ENCODE measurements around the gene SKI. TPM values are rescaled to one million over a fixed set of nuclear protein-coding genes. Genes with fewer than 3 reads are reported as not detected.
"Not testable (repeated sequence)": the region's sequence is repeated elsewhere in the genome, so short reads cannot be mapped to it uniquely, and the experiment has no call there.

SKI gene
- total RNA-seq, 1 experiment from 2014 or later, result 13.1 TPM

GRCh38 chr1:2260470-2260869 is 32.4 kb downstream of the SKI start:
- not testable (repeated sequence) for H3K9me3 ChIP-seq (replicated peaks); H3K27me3 ChIP-seq; H3K27ac ChIP-seq; H3K4me1 ChIP-seq; H3K36me3 ChIP-seq; H3K4me3 ChIP-seq; DNase-seq

GRCh38 chr1:2260917-2261316 is 32.8 kb downstream of the SKI start:
- Histone ChIP-seq H3K9me3 (replicated peaks) (no peaks in the 10 kb centered on the region), H3K4me1 (no peaks in the 10 kb centered on the region; the same call in 1 of the 2 replicates), H3K27me3 (no peaks in the 10 kb centered on the region), H3K27ac (no peak overlapping the region), H3K4me3 (no peak overlapping the region), H3K36me3 (no peaks in the 10 kb centered on the region)
- DNase-seq, result no peak

DNA sequence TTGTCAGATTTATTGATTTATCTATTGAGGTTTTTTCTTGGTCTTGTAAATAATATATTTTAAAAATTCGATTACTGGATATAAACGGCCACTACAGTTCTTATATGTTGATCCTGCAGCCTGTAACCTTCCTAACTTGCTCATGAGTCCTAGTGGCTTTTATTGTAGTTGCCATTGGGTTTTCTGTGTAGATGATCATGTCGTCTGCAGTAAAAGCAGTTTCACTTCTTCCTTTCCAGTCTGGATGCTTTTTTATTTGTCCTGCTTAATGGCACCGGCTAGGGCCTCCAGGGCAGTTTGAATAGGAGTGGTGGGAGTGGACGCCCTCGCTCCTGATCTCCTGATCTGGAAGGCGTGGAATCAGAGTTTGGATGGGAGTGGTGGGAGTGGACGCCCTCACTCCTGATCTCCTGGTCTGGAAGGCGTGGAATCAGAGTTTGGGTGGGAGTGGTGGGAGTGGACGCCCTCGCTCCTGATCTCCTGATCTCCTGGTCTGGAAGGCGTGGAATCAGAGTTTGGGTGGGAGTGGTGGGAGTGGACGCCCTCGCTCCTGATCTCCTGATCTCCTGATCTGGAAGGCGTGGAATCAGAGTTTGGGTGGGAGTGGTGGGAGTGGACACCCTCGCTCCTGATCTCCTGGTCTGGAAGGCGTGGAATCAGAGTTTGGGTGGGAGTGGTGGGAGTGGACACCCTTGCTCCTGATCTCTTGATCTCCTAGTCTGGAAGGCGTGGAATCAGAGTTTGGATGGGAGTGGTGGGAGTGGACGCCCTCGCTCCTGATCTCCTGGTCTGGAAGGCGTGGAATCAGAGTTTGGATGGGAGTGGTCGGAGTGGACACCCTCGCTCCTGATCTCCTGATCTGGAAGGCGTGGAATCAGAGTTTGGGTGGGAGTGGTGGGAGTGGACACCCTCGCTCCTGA is 33.6 kb downstream of the SKI start:
- H3K9me3 ChIP-seq (replicated peaks); H3K4me3 ChIP-seq; H3K36me3 ChIP-seq; H3K27me3 ChIP-seq; DNase-seq; H3K27ac ChIP-seq; H3K4me1 ChIP-seq: not testable (repeated sequence)

DNA sequence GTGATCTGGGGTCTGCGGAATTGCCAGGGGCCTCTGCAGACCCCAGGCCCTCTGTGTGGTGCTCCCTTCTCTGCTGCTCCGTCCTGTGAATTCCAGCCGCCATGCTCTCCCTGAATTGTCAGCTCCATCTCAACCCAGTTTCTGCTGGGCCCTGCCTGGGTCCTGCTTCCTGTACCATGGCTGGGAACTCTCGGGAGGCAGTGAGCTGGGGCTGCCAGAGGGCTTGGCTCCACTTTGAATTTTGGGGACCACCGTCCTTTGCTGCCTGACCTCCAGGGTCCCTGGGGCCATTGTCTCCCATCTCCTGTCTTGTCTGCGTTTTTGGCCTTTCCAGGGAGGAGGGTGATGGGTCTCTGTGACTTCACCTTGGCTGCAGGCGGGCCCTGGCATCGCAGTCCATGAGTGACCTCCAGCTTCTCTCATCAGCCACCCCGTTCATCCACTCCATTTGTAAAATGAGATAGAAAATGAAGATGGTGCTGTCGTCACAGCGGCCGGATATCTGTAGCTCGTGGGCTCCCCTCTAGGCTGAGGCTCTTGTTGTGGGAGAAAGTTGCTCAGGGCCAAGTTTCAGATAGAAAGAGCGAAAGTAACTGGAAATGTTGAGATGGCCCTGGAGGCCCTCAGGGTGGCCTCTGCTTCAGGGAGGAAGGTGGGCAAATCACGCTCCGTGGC is 38.3 kb downstream of the SKI start:
- Histone ChIP-seq H3K9me3 (replicated peaks) (no peaks in the 10 kb centered on the region), H3K36me3 (no peaks in the 10 kb centered on the region), H3K4me3 (no peak overlapping the region), H3K4me1 (peaks cover 15% of the 10 kb centered on the region), H3K27me3 (no peaks in the 10 kb centered on the region), H3K27ac (no peak overlapping the region)
- DNase-seq, result no peak

DNA sequence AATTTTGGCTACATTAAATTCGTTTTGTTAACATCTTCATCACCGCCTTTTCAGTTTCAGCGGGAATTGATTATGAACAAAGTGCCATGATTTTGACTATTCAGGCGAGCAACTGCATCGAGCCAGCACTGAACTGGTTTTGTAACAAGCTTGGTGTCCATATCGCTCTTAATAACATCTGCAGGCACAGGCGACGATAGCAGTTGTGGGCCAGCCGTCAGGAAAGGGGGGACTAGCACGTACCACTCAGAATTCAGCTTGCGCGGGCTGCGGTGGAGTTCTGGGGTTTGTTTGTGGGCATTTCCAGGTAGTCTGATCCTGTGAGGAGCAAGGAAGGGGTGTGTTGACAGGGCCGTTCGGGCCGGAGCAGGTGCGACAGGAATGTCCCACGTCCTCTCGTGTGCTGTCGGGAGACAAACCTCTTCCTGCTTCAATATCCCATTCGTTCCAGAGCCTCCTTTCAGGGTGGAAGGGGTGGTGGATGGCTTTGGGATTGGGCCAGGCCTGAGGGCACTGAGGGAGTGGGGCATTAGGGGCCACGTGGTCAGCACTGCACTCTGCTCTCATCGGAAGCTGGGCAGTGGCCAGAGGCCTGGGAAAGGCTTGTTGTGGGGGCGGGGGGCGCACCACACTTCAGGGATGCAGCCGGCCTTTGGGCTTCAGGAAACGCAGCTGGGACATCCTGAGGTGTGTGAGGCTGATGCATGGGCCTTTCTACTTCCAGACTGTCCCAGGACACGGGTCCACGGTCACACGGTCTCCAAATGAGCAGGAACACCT is 39.1 kb downstream of the SKI start:
- DNase-seq, result no peak
- Histone ChIP-seq H3K27me3 (no peaks in the 10 kb centered on the region), H3K9me3 (replicated peaks) (no peaks in the 10 kb centered on the region), H3K4me3 (no peak overlapping the region), H3K36me3 (no peaks in the 10 kb centered on the region), H3K4me1 (peaks cover 23% of the 10 kb centered on the region), H3K27ac (no peak overlapping the region)

GRCh38 chr1:2267862-2268261 is 39.7 kb downstream of the SKI start:
- H3K27ac ChIP-seq, result no peak overlapping the region
- peaks cover 26% of the 10 kb centered on the region for H3K4me1 ChIP-seq
- no peaks in the 10 kb centered on the region for H3K9me3 ChIP-seq (replicated peaks)
- no peak overlapping the region for H3K4me3 ChIP-seq
- H3K36me3 ChIP-seq, result no peaks in the 10 kb centered on the region
- H3K27me3 ChIP-seq, result no peaks in the 10 kb centered on the region
- DNase-seq, result no peak

DNA sequence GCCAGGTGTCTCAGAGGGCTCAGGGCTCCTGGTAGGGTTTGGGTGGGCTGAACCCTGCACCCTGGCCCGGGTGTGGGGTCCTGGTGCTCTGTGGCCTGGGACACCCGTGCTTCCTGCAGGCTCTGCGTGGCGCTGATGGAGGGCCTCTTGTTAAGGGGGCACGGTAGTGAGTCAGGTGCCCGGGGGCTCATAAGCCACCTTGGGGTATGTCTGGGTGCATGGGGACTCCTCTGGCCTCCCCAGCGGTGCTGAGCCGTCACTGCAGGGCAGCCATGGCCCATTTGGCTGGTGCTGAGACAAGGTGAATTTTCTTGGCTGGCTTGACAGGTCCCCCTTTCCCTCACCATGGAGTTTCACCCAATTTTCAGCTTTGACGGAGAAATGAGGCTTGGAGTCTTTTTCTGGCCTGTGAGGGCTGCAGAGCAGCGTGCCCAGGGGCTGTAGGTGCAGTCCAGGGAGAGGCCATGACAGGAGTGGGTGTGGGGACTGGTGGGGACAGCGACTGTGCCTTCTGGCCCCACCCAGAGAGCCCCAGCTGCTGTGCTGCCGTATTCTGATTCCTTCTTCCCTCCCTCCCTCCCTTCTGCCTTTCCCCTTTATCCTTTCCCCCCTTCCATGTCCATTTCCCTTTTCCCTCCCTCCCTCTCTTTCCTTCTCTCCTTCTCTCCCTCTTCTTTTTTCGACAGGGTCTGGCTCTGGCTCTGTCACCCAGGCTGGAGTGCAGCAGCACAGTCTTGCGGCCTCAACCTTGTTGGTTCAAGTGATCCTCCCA is 40.4 kb downstream of the SKI start:
- Histone ChIP-seq H3K9me3 (replicated peaks) (no peaks in the 10 kb centered on the region), H3K36me3 (no peaks in the 10 kb centered on the region), H3K4me1 (peaks cover 26% of the 10 kb centered on the region), H3K4me3 (no peak overlapping the region), H3K27ac (no peak overlapping the region), H3K27me3 (no peaks in the 10 kb centered on the region)
- DNase-seq, result no peak

- no peak overlapping the region for H3K4me3 ChIP-seq
- no peaks in the 10 kb centered on the region for H3K9me3 ChIP-seq (replicated peaks)
- H3K27ac ChIP-seq, result no peak overlapping the region
- peaks cover 34% of the 10 kb centered on the region for H3K4me1 ChIP-seq
- no peaks in the 10 kb centered on the region for H3K36me3 ChIP-seq
- DNase-seq, result no peak
- no peaks in the 10 kb centered on the region for H3K27me3 ChIP-seq
Measured at GRCh38 chr1:2269193-2269921, 41.2 kb downstream of the SKI start.

DNA sequence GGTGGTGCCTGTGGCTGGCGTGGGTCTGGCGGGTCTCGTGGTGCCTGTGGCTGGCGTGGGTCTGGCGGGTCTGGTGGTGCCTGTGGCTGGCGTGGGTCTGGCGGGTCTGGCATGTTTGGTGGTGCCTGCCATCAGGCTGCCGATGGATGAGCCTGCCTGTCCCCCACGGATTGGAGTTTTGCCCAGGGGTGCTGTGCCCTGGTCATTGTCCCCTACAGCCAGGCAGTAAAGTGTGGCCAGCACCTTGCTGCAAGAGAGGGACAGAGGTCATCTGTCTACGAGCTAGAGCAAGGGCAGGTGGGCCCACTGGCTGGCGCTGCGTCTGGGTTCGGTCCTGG is 41.8 kb downstream of the SKI start:
- Histone ChIP-seq H3K4me3 (no peak overlapping the region), H3K27me3 (no peaks in the 10 kb centered on the region), H3K36me3 (no peaks in the 10 kb centered on the region), H3K4me1 (peaks cover 39% of the 10 kb centered on the region), H3K27ac (no peak overlapping the region), H3K9me3 (replicated peaks) (no peaks in the 10 kb centered on the region)
- no peak for DNase-seq

GRCh38 chr1:2270260-2271100 is 42.4 kb downstream of the SKI start:
- peaks cover 41% of the 10 kb centered on the region for H3K4me1 ChIP-seq
- H3K9me3 ChIP-seq (replicated peaks), result no peaks in the 10 kb centered on the region
- H3K36me3 ChIP-seq, result no peaks in the 10 kb centered on the region
- H3K4me3 ChIP-seq, result no peak overlapping the region
- peak in 1 of 2 experiments; percentile 34 for DNase-seq
- H3K27ac ChIP-seq, result no peak overlapping the region
- H3K27me3 ChIP-seq, result no peaks in the 10 kb centered on the region

DNA sequence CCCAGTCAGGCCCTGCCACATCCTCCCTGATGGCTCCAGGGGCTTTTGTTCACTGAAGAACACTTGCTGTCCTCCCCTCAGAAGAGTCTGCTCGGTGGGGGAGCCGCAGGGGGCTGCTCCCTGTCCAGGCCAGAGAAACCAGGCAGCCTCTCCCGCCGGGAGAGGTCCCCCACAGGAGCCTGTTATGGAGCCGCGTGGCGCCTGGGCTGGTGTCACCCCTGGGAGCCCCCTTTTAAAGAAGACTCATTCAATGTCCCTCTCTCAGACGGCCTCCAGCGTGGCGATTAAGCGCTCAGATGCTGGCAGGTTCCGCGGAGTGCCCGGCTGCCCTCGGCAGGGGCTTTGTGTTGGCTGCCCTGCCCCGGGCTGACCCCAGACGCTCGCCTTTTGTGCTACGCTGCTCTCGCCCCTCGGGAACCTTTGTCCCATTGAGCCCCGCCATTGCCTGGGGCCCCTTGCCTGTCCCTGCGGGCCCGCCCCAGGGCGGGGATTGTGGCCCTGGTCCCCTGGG is 43.1 kb downstream of the SKI start:
- H3K27ac ChIP-seq, result no peak overlapping the region
- peak in 1 of 2 experiments; percentile 28 for DNase-seq

DNA sequence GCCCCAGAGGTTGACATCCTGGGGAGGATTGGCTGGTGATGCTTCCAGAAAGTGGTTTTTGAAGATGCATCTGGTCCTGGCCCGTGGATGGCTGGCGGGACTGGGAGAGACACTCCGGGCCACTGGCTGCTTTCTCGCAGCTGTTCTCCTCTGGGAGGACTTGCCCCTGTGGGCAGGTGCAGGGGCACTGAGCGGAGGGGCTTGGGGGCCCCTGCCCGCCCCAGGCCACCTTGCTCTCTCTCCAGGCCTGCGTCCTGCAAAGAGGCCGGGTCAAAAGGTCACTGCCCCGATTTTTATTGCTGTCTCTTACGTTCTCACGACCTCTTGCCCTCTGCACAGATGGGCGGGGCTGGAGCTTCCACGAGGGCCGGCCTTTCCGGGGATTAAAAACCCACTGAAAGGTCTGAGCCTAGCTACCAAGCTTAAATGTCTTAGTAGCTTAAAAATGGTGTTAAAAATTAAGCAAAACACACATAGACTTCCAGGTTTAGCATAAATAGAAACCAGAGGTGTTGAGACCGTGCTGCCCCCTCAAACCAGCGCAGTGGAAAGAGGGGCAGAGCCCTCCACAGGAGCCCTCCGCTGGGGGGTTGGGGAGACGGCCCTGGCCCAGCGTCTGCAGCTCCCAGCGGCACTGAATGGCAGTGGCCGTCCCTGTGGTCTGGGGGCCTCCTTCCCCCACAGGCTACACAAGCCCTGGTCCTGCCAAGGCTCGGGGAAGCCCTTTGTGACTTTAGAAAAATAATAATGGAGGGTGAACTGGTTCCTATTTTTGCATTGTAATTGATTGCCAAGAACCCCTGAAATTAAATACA is 43.9 kb downstream of the SKI start:
- no peak overlapping the region for H3K4me3 ChIP-seq
- no peaks in the 10 kb centered on the region for H3K9me3 ChIP-seq (replicated peaks)
- H3K36me3 ChIP-seq, result no peaks in the 10 kb centered on the region
- DNase-seq, result peak; percentile 68 to 80
- H3K27me3 ChIP-seq, result no peaks in the 10 kb centered on the region
- no peak overlapping the region for H3K27ac ChIP-seq
- H3K4me1 ChIP-seq, result peaks cover 55% of the 10 kb centered on the region

More for the DNA sequence above, 43.1 kb downstream of the SKI start:
- Histone ChIP-seq H3K36me3 (no peaks in the 10 kb centered on the region), H3K4me1 (peaks cover 49% of the 10 kb centered on the region), H3K4me3 (no peak overlapping the region), H3K27me3 (no peaks in the 10 kb centered on the region), H3K9me3 (replicated peaks) (no peaks in the 10 kb centered on the region)
